PC-9 (cell line): ENCODE measurements around the gene NT5C2. TPM values are rescaled to one million over a fixed set of nuclear protein-coding genes. Genes with fewer than 3 reads are reported as not detected.

Experiments
- BruUV-seq: library from RNA; stranded (reverse); fragments of 400-500 nt; replicated peaks from 2 replicates; lab custom pipeline; 2021; lab: Mats Ljungman, UMichigan
- CTCF ChIA-PET: fragments of 300-600 bp; sonication (Branson Sonifier 250); formaldehyde crosslinking; loops from one replicate; lab custom pipeline; 2022; ENCODE audit warnings: antibody characterized with exemption; lab: Charles Lee
- POLR2A ChIA-PET: fragments of 300-600 bp; sonication (Branson Sonifier 250); formaldehyde crosslinking; loops from one replicate; lab custom pipeline; 2022; ENCODE audit warnings: antibody characterized with exemption; ENCODE audit not compliant: unreplicated experiment; lab: Charles Lee
- DNase-seq, 2 experiments: peaks; one replicate each; pipeline versions ENCODE4 v3.0.0 to v3.0.0-alpha.2; 2015 to 2022; ENCODE audit warnings: mixed read lengths in 1 of 2
- H2AFZ ChIP-seq: fragments of 200-600 bp; sonication (generic); 2 replicates; pipeline ENCODE4 v1.8.1; 2017; ENCODE audit warnings: antibody characterized with exemption
- H3F3A ChIP-seq: fragments of 200-600 bp; sonication (generic); 2 replicates; pipeline ENCODE4 v1.8.1; 2017; ENCODE audit warnings: antibody characterized with exemption, mild to moderate bottlenecking, low read depth; ENCODE audit not compliant: insufficient read depth
- H3K27ac ChIP-seq: fragments of 200-600 bp; sonication (generic); 2 replicates; pipeline ENCODE4 v1.6.1; 2016; ENCODE audit warnings: mixed run types
- H3K27me3 ChIP-seq: fragments of 200-600 bp; sonication (generic); 2 replicates; pipeline ENCODE4 v1.6.1; 2016; ENCODE audit warnings: low read depth, mixed run types; ENCODE audit not compliant: insufficient read depth
- H3K36me3 ChIP-seq: fragments of 200-600 bp; sonication (generic); 2 replicates; pipeline ENCODE4 v1.6.1; 2016; ENCODE audit warnings: low read depth, mixed run types
- H3K4me1 ChIP-seq: fragments of 200-600 bp; sonication (generic); replicated peaks from 2 replicates; pipeline ENCODE4 v1.6.1; 2016; ENCODE audit warnings: mixed run types; ENCODE audit not compliant: insufficient read depth
- H3K4me2 ChIP-seq: fragments of 200-600 bp; sonication (generic); 2 replicates; pipeline ENCODE4 v1.6.1; 2017; ENCODE audit warnings: mixed run types
- H3K4me3 ChIP-seq: fragments of 200-600 bp; sonication (generic); 2 replicates; pipeline ENCODE4 v1.6.1; 2016; ENCODE audit warnings: mixed run types
- H3K79me2 ChIP-seq: fragments of 200-600 bp; sonication (generic); 2 replicates; pipeline ENCODE4 v1.6.1; 2017; ENCODE audit warnings: low read depth, mixed run types
- H3K9me2 ChIP-seq: fragments of 200-600 bp; sonication (generic); 2 replicates; pipeline ENCODE4 v1.8.1; 2017; ENCODE audit warnings: mild to moderate bottlenecking; ENCODE audit not compliant: insufficient read depth
- H3K9me3 ChIP-seq: fragments of 200-600 bp; sonication (generic); 2 replicates; pipeline ENCODE4 v1.8.1; 2016; ENCODE audit warnings: low read depth; ENCODE audit not compliant: insufficient read depth
- H4K20me1 ChIP-seq: fragments of 200-600 bp; sonication (generic); 2 replicates; pipeline ENCODE4 v1.8.1; 2017; ENCODE audit not compliant: insufficient read depth
- CTCF ChIP-seq: fragments of 200-600 bp; sonication (generic); conservative IDR thresholded peaks from 2 replicates; pipeline ENCODE4 v1.6.1; 2017; ENCODE audit warnings: mixed run types, antibody characterized with exemption, mild to moderate bottlenecking, moderate library complexity
- EZH2 ChIP-seq: fragments of 200-600 bp; sonication (generic); IDR thresholded peaks from 2 replicates; pipeline ENCODE4 v1.8.0; 2017; ENCODE audit warnings: antibody characterized with exemption, low read depth
- intact Hi-C: fragments of 100-400 bp; cut with micrococcal nuclease; formaldehyde crosslinking; loops from one replicate; pipeline ENCODE4 v1.10.0; 2022; ENCODE audit not compliant: unreplicated experiment
- total RNA-seq: library from RNA; stranded (reverse); gene quantifications from 2 replicates; pipeline ENCODE4 v1.2.3, GENCODE V29; 2021

NT5C2 gene
- total RNA-seq, 1 experiment from 2014 or later = 67.9 TPM

GRCh38 chr10:103090911-103091310 is 102.2 kb downstream of the NT5C2 start:
- intact Hi-C loops = no loop called here
- Histone ChIP-seq H4K20me1 (no peaks in the 10 kb centered on the region), H3K9me2 (no peaks in the 10 kb centered on the region), H3K9me3 (no peaks in the 10 kb centered on the region), H3F3A (peaks cover 6% of the 10 kb centered on the region; the same call in 1 of the 2 replicates), H2AFZ (no peak overlapping the region), H3K27me3 (no peaks in the 10 kb centered on the region), H3K27ac (no peak overlapping the region), H3K4me3 (no peak overlapping the region), H3K4me1 (no peaks in the 10 kb centered on the region), H3K4me2 (no peak overlapping the region), H3K79me2 (no peaks in the 10 kb centered on the region), H3K36me3 (peaks cover 37% of the 10 kb centered on the region)
- ChIA-PET POLR2A (no interaction called here), CTCF (no interaction called here)
- TF ChIP-seq CTCF (no peak), EZH2 (no peak)
- BruUV-seq = no TSS peak
- DNase-seq = no peak

GRCh38 chr10:103089493-103089892 is 103.6 kb downstream of the NT5C2 start:
- no peak for DNase-seq
- intact Hi-C loops = no loop called here
- H3K79me2 ChIP-seq = no peaks in the 10 kb centered on the region
- peaks cover 34% of the 10 kb centered on the region for H3K36me3 ChIP-seq
- CTCF ChIA-PET = no interaction called here
- TF ChIP-seq EZH2 (no peak), CTCF (no peak)
- H3K27me3 ChIP-seq = no peaks in the 10 kb centered on the region
- H3K4me3 ChIP-seq = no peak overlapping the region
- no peak overlapping the region for H3K27ac ChIP-seq
- no peaks in the 10 kb centered on the region for H3K9me2 ChIP-seq
- H3K4me2 ChIP-seq = no peak overlapping the region
- no TSS peak for BruUV-seq
- no peak overlapping the region for H2AFZ ChIP-seq
- H3K9me3 ChIP-seq = no peaks in the 10 kb centered on the region
- POLR2A ChIA-PET = no interaction called here
- H3K4me1 ChIP-seq = no peaks in the 10 kb centered on the region
- H4K20me1 ChIP-seq = no peaks in the 10 kb centered on the region
- H3F3A ChIP-seq = peaks cover 6% of the 10 kb centered on the region; the same call in 1 of the 2 replicates

- no peaks in the 10 kb centered on the region for H3K4me1 ChIP-seq
- H3K27ac ChIP-seq = no peak overlapping the region
- H4K20me1 ChIP-seq = no peaks in the 10 kb centered on the region
- no peaks in the 10 kb centered on the region for H3K27me3 ChIP-seq
- TF ChIP-seq CTCF (no peak), EZH2 (no peak)
- no peak for DNase-seq
- intact Hi-C loops = no loop called here
- no peak overlapping the region for H3K4me2 ChIP-seq
- no peaks in the 10 kb centered on the region for H3K9me3 ChIP-seq
- CTCF ChIA-PET = no interaction called here
- peaks cover 24% of the 10 kb centered on the region for H3K36me3 ChIP-seq
- no peaks in the 10 kb centered on the region for H3K79me2 ChIP-seq
- no peaks in the 10 kb centered on the region for H3K9me2 ChIP-seq
- POLR2A ChIA-PET = interaction anchor here (0.5 kb wide), 1 partner anchor 17 kb away, joined by 5 read pairs; no protein-coding TSS in a partner anchor
- BruUV-seq = no TSS peak
- H2AFZ ChIP-seq = no peak overlapping the region
- peaks cover 18% of the 10 kb centered on the region; the same call in 1 of the 2 replicates for H3F3A ChIP-seq
- no peak overlapping the region for H3K4me3 ChIP-seq
These were observed 106.3 kb downstream of the NT5C2 start for GRCh38 chr10:103086799-103087198.
